ENCODE data around the gene NAPG.
"Not testable (repeated sequence)": the region's sequence is repeated elsewhere in the genome, so short reads cannot be mapped to it uniquely, and the experiment has no call there.

The NAPG gene

GRCh38 chr18:10546557-10547300 is 20.9 kb downstream of the NAPG start:
- no peak for DNase-seq (ENCODE audit: low spot score)

GRCh38 chr18:10552226-10552625 is 26.4 kb downstream of the NAPG start:
- DNase-seq (ENCODE audit: low spot score) = no peak

- not testable (repeated sequence) for DNase-seq (ENCODE audit: low spot score)
Observed at GRCh38 chr18:10556251-10556650, 30.4 kb downstream of the NAPG start.

- no peak for DNase-seq (ENCODE audit: low spot score)
Observed at GRCh38 chr18:10557085-10557677, 31.4 kb downstream of the NAPG start.

GRCh38 chr18:10558243-10558966 is 32.6 kb downstream of the NAPG start:
- DNase-seq (ENCODE audit: low spot score) = no peak

- DNase-seq (ENCODE audit: low spot score) = no peak
Observed at GRCh38 chr18:10558967-10559298, 33.1 kb downstream of the NAPG start.

GRCh38 chr18:10559553-10560451 is 34.0 kb downstream of the NAPG start:
- no peak for DNase-seq (ENCODE audit: low spot score)

- peak; percentile 64 for DNase-seq (ENCODE audit: low spot score)
Observed at GRCh38 chr18:10560452-10561045, 34.7 kb downstream of the NAPG start.

- DNase-seq (ENCODE audit: low spot score) = no peak
Observed at GRCh38 chr18:10562773-10563160, 36.9 kb downstream of the NAPG start.

GRCh38 chr18:10563886-10564285 is 38.1 kb downstream of the NAPG start:
- DNase-seq (ENCODE audit: low spot score) = no peak

- no peak for DNase-seq (ENCODE audit: low spot score)
Observed at GRCh38 chr18:10564975-10565773, 39.3 kb downstream of the NAPG start.

- DNase-seq (ENCODE audit: low spot score) = no peak
Observed at GRCh38 chr18:10565835-10566234, 40.0 kb downstream of the NAPG start.

- no peak for DNase-seq (ENCODE audit: low spot score)
Observed at GRCh38 chr18:10566390-10566789, 40.6 kb downstream of the NAPG start.

GRCh38 chr18:10569941-10570340 is 44.1 kb downstream of the NAPG start:
- DNase-seq (ENCODE audit: low spot score) = not testable (repeated sequence)

GRCh38 chr18:10570622-10571021 is 44.8 kb downstream of the NAPG start:
- DNase-seq (ENCODE audit: low spot score) = no peak

GRCh38 chr18:10571537-10571936 is 45.7 kb downstream of the NAPG start:
- DNase-seq (ENCODE audit: low spot score) = no peak

GRCh38 chr18:10573261-10573660 is 47.4 kb downstream of the NAPG start:
- DNase-seq (ENCODE audit: low spot score) = not testable (repeated sequence)

GRCh38 chr18:10574412-10574811 is 48.6 kb downstream of the NAPG start:
- not testable (repeated sequence) for DNase-seq (ENCODE audit: low spot score)

- not testable (repeated sequence) for DNase-seq (ENCODE audit: low spot score)
Observed at GRCh38 chr18:10577842-10578572, 52.2 kb downstream of the NAPG start.

- not testable (repeated sequence) for DNase-seq (ENCODE audit: low spot score)
Observed at GRCh38 chr18:10578573-10578899, 52.7 kb downstream of the NAPG start.

Data from HuH-7.5 (cell line).